GM10248 (cell line): ENCODE results near the gene LYRM9.
"Not testable (repeated sequence)": the region's sequence is repeated elsewhere in the genome, so short reads cannot be mapped to it uniquely, and the experiment has no call there.

Experiments used
- CTCF ChIA-PET: fragments of 300-600 bp; sonication (Branson Sonifier 250); formaldehyde crosslinking; extraction: SDS; loops from one replicate; lab custom pipeline; 2021; ENCODE audit warnings: antibody characterized with exemption; lab: Yijun Ruan, JAX
- POLR2A ChIA-PET: fragments of 350-650 bp; sonication (Branson Sonifier 250); formaldehyde crosslinking; extraction: SDS; loops from one replicate; lab custom pipeline; 2020; ENCODE audit warnings: antibody characterized with exemption; lab: Yijun Ruan, JAX
- DNase-seq: peaks from one replicate; pipeline ENCODE4 v3.0.0; 2012; ENCODE audit errors: extremely low spot score
- TF ChIP-seq, protein P1 (sequence below): IDR thresholded peaks from 2 replicates; pipeline ENCODE4 v1.5.1; 2012; ENCODE audit warnings: mild to moderate bottlenecking, low read depth; ENCODE audit errors: extremely low read depth, missing control alignments, control extremely low read depth

LYRM9 gene

DNA sequence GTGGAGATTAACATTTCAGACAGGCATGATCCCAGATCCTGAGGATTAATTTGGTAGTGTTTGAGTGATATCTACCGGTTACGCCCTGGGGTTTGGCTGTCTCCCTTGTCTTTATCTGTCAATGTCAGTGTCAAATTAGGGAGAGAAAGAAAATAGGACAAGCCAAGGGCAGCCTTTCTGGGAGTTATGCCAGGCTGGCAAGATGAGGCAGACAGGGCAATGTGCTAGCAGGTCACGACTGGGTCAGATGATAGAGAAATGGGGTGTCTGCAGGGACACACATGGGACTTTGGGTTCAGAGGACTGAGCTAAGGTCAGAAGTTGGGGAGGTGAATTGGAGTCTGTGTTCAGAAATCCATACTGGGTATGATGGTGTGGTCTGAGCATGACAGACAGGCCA is 27.4 kb upstream of the LYRM9 start:
- ChIA-PET CTCF (no interaction called here), POLR2A (no interaction called here)
- no peak for DNase-seq
- TF ChIP-seq, protein P1, sequence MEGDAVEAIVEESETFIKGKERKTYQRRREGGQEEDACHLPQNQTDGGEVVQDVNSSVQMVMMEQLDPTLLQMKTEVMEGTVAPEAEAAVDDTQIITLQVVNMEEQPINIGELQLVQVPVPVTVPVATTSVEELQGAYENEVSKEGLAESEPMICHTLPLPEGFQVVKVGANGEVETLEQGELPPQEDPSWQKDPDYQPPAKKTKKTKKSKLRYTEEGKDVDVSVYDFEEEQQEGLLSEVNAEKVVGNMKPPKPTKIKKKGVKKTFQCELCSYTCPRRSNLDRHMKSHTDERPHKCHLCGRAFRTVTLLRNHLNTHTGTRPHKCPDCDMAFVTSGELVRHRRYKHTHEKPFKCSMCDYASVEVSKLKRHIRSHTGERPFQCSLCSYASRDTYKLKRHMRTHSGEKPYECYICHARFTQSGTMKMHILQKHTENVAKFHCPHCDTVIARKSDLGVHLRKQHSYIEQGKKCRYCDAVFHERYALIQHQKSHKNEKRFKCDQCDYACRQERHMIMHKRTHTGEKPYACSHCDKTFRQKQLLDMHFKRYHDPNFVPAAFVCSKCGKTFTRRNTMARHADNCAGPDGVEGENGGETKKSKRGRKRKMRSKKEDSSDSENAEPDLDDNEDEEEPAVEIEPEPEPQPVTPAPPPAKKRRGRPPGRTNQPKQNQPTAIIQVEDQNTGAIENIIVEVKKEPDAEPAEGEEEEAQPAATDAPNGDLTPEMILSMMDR: no peak

DNA sequence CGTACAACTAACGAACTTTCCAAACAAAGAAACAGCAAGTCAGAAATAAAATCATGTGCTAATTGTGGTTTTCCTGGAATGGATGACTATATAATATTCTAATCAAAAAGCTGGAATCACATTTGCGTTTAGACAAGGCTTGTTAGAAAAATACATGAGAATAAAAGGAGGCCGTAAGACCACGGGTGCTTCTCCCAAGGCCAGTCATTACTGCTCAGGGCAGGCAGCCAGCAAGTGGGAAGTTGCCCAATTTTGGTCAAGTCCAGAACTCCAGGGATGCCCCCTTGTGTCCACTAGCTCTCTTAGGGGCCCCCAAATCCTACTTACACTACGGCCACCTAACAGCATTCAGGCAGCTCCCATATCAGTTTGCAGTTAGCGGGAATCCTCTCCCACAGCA is 25.9 kb upstream of the LYRM9 start:
- CTCF ChIA-PET: no interaction called here
- POLR2A ChIA-PET: no interaction called here
- TF ChIP-seq, protein P1: no peak
- DNase-seq: no peak

DNA sequence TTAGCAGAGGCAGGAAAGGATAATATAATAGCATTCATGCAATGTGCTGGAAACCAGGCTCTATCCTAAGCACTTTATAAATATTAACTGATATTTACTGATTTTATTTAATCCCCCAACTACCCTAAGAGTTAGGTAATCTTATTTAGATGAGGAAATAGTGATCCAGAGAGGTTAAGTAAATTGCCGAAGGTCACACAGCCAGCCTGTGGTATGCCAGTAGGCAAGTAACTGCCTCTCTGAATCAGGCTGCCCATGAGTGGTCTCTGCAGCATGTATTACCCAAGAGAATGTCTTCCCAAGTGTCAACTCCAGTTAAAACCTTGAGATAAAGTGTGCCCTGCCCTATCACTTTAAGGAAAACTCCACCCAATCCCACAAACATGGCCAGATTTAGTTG is 25.3 kb upstream of the LYRM9 start:
- TF ChIP-seq, protein P1: no peak
- DNase-seq: no peak
- ChIA-PET CTCF (no interaction called here), POLR2A (no interaction called here)

DNA sequence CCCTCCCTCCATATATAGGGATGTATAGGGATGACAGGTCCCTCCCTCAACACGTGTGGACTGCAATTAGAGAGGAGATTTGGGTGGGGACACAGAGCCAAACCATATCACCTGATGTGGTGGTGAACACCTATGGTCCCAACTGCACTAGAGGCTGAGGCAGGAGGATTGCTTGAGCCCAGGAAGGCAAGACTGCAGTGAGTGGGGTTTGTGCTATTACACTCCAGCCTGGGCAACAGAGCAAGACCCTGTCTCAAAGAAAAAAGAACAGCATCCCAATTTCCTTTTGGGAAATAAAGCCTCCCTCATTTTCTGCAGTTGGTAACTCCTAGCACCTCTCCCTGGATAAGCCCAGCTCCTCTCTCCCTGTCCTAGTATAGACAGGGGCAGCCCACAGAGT is 23.8 kb upstream of the LYRM9 start:
- POLR2A ChIA-PET: no interaction called here
- no peak for DNase-seq
- CTCF ChIA-PET: no interaction called here
- TF ChIP-seq, protein P1: no peak

DNA sequence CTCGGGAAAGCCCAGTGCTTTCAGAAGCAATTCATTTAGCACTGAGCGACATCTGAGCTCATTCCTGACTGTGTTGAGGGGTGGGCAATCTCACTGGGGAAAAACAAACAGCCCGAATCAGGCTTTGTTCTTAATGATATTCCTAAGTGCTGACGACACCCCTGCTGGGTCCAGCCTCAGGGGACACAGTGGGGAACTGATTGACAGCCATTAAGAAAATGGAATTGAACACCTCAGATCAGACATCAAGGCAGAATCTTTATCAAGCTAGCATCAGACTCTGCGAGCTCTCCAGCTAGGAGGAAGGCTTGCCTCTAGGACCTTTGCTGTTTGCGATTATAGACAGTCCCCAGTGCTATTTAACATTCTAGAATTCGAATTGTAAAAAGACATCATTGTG is 22.5 kb upstream of the LYRM9 start:
- ChIA-PET POLR2A (no interaction called here), CTCF (interaction anchor here (1.1 to 1.8 kb wide), 2 partner anchors 18 to 22 kb away, joined by 3 to 5 read pairs; partner anchors contain the start of gene LYRM9)
- TF ChIP-seq, protein P1: no peak
- no peak for DNase-seq

DNA sequence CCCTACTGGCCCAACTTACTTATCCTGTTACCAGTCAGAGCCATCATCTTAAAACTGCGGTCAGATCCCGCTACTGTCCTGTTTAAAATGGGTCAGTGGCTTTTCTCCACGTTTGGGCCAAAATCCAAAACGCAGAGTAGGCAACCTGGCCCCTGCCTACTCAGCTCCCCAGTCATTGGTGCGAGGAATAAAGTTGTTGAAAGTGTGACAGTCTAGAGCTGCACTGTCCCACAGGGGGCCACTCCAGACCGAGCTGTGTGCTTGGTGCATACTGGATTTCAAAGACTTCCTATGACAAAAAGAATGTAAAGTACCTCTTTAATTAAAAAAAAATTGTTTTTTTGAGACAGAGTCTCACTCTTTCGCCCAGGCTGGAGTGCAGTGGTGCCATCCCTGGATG is 21.2 kb upstream of the LYRM9 start:
- DNase-seq: no peak
- POLR2A ChIA-PET: no interaction called here
- TF ChIP-seq, protein P1: no peak
- CTCF ChIA-PET: interaction anchor here (1.8 kb wide), 1 partner anchor 21 kb away, joined by 5 read pairs; the partner anchor contains the start of gene LYRM9

DNA sequence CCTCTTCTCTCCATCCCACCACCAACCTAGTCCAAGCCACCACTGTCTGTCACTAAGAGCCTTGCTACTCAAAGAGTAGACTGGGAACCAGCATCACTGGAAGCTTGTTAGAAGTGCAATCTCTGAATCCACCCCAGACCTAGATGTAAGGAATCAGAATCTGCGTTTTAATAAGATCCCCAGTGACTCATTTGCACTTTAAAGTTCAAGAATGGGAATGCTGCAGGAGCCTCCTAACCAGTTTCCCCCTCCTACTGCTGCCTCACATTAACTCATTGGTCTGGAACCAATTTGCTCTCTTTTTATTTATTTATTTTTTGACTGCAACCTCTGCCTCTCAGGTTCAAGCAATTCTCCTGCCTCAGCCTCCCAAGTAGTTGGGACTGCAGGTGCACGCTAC is 19.8 kb upstream of the LYRM9 start:
- TF ChIP-seq, protein P1: no peak
- ChIA-PET POLR2A (no interaction called here), CTCF (no interaction called here)
- DNase-seq: no peak

DNA sequence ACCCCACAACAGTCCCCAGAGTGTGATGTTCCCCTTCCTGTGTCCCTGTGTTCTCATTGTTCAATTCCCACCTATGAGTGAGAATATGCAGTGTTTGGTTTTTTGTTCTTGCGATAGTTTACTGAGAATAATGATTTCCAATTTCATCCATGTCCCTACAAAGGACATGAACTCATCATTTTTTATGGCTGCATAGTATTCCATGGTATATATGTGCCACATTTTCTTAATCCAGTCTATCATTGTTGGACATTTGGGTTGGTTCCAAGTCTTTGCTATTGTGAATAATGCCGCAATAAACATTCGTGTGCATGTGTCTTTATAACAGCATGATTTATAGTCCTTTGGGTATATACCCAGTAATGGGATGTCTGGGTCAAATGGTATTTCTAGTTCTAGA is 19.1 kb upstream of the LYRM9 start:
- DNase-seq, POLR2A ChIA-PET, CTCF ChIA-PET: not testable (repeated sequence)
